H7 (cell line): ENCODE measurements around the gene ARHGAP33. TPM values are rescaled to one million over a fixed set of nuclear protein-coding genes. Genes with fewer than 3 reads are reported as not detected.
"Not testable (repeated sequence)": the region's sequence is repeated elsewhere in the genome, so short reads cannot be mapped to it uniquely, and the experiment has no call there.

Source experiments
- DNase-seq: peaks from one replicate; pipeline ENCODE4 v3.0.0; 2012
- H3K27me3 ChIP-seq: 2 replicates; pipeline ENCODE4 v1.6.0; 2011; ENCODE audit warnings: mild to moderate bottlenecking, low read length; ENCODE audit not compliant: control insufficient read depth, insufficient read depth
- H3K36me3 ChIP-seq: replicated peaks from 2 replicates; pipeline ENCODE4 v1.5.1; 2011; ENCODE audit warnings: low read length; ENCODE audit not compliant: control insufficient read depth, insufficient read depth
- H3K4me3 ChIP-seq: 2 replicates; pipeline ENCODE4 v1.5.1; 2011; ENCODE audit warnings: low read depth, mild to moderate bottlenecking, control low read depth, low read length, moderate library complexity; ENCODE audit not compliant: insufficient read depth
- total RNA-seq: library from RNA; depleted of rRNA; stranded (reverse); fragments of >200 nt; shearing (Covaris generic); gene quantifications from 2 replicates; pipeline ENCODE4 v1.2.3, GENCODE V29; 2014; rRNA removed

Gene ARHGAP33
- total RNA-seq, 1 experiment from 2014 or later: 3.7 TPM

DNA sequence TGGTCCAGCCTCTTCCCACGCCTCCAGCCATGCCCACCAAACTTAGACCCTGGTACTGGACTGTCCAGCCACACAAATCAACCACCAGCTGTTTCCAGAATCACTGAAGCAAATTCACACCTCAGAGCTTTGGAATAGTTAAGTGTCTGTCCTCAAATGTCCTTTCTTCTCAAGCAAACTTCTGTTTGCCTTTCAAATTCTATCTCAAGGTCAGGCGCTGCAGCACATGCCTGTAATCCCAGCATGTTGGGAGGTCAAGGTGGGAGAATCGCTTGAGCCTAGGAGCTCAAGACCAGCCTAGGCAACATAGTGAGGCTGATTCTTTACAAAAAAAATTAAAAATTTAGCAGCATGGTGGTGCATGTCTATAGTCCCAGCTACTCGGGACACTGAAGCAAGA lies 56.7 kb downstream of the ARHGAP33 start:
- Histone ChIP-seq H3K27me3 (peaks cover 10% of the 10 kb centered on the region; the same call in 1 of the 2 replicates), H3K36me3 (no peaks in the 10 kb centered on the region), H3K4me3 (no peak overlapping the region)
- DNase-seq: no peak

DNA sequence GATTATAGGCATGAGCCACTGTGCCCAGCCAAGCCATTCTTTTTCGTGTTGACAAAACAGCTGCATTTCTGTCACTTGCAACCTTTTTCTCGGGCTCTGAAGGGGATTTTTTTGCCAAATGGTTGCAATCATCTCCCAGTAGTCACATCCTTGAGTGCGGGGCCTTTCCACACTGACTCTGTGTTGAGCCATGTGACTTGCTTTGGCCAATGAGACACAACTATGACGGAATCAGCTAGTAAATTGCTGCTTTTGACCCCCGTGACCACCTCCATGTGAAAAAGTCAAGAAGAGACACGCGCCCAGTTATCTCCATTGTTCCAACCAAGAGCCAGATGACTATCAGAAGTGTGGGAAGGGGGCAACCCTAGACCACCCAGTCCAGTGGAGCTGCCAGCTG lies 58.6 kb downstream of the ARHGAP33 start:
- H3K4me3 ChIP-seq: no peak overlapping the region
- H3K36me3 ChIP-seq: no peaks in the 10 kb centered on the region
- DNase-seq: peak; percentile 47
- H3K27me3 ChIP-seq: peaks cover 11% of the 10 kb centered on the region; the same call in 1 of the 2 replicates

DNA sequence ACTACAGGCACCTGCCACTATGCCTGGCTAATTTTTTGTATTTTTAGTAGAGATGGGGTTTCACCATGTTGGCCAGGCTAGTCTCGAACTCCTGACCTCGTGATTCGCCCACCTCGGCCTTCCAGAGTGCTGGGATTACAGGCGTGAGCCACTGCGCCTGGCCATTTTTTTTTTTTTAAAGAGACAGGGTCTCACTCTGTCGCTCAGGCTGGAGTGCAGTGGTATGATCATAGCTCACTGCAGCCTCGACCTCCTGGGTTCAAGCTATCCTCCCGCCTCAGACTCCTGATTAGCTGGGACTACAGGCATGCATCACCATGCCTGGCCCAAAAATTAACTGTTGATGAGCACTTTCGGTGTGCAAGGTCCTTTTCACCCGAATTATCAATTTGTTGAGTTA lies 60.7 kb downstream of the ARHGAP33 start:
- H3K4me3 ChIP-seq, DNase-seq, H3K27me3 ChIP-seq, H3K36me3 ChIP-seq: not testable (repeated sequence)

Other genes starting within 250 kb of the ARHGAP33 start
- not detected in 2 replicates for gene SBSN, start 247.3 kb upstream of the ARHGAP33 start, total RNA-seq
- gene GAPDHS, start 242.1 kb upstream of the ARHGAP33 start, total RNA-seq: 0.07 TPM in 1 of 2 replicates, not detected in the other
- 208 and 225 TPM in 2 replicates for gene TMEM147, start 229.9 kb upstream of the ARHGAP33 start, total RNA-seq
- gene ATP4A, start 211.9 kb upstream of the ARHGAP33 start, total RNA-seq: 0.21 TPM in 1 of 2 replicates, not detected in the other
- gene PMIS2, start 189.4 kb upstream of the ARHGAP33 start, total RNA-seq: not detected in 2 replicates
- gene HAUS5, start 162.8 kb upstream of the ARHGAP33 start, total RNA-seq: 25.6 and 27.4 TPM in 2 replicates
- gene RBM42, start 146.5 kb upstream of the ARHGAP33 start, total RNA-seq: 75.0 and 81.4 TPM in 2 replicates
- gene ETV2, start 133.8 kb upstream of the ARHGAP33 start, total RNA-seq: 0.35 and 0.81 TPM in 2 replicates
- gene COX6B1, start 127.2 kb upstream of the ARHGAP33 start, total RNA-seq: 500 and 605 TPM in 2 replicates
- 0.14 and 0.74 TPM in 2 replicates for gene UPK1A, start 109.0 kb upstream of the ARHGAP33 start, total RNA-seq
- gene ZBTB32, start 71.0 kb upstream of the ARHGAP33 start, total RNA-seq: not detected in 2 replicates
- gene KMT2B, start 57.6 kb upstream of the ARHGAP33 start, total RNA-seq: 12.9 and 16.3 TPM in 2 replicates
- 11.5 and 15.2 TPM in 2 replicates for gene IGFLR1, start 33.1 kb upstream of the ARHGAP33 start, total RNA-seq
- 11.6 and 13.4 TPM in 2 replicates for gene U2AF1L4, start 30.1 kb upstream of the ARHGAP33 start, total RNA-seq
- gene PSENEN, start 29.9 kb upstream of the ARHGAP33 start, total RNA-seq: 53.2 and 58.6 TPM in 2 replicates
- 5.0 and 17.2 TPM in 2 replicates for gene LIN37, start 27.0 kb upstream of the ARHGAP33 start, total RNA-seq
- 0.48 and 1.4 TPM in 2 replicates for gene HSPB6, start 18.5 kb upstream of the ARHGAP33 start, total RNA-seq
- gene PROSER3, start 17.4 kb upstream of the ARHGAP33 start, total RNA-seq: 6.8 and 14.0 TPM in 2 replicates
- gene PRODH2, start 37.3 kb downstream of the ARHGAP33 start, total RNA-seq: not detected in 2 replicates
- not detected in 2 replicates for gene NPHS1, start 76.9 kb downstream of the ARHGAP33 start, total RNA-seq
- 0.55 and 0.92 TPM in 2 replicates for gene KIRREL2, start 81.3 kb downstream of the ARHGAP33 start, total RNA-seq
- gene APLP1, start 93.0 kb downstream of the ARHGAP33 start, total RNA-seq: 18.3 and 19.3 TPM in 2 replicates
- gene NFKBID, start 125.0 kb downstream of the ARHGAP33 start, total RNA-seq: 6.8 and 7.5 TPM in 2 replicates
- gene HCST, start 127.0 kb downstream of the ARHGAP33 start, total RNA-seq: 2.4 and 2.8 TPM in 2 replicates
- gene TYROBP, start 132.7 kb downstream of the ARHGAP33 start, total RNA-seq: not detected in 2 replicates
- gene LRFN3, start 160.8 kb downstream of the ARHGAP33 start, total RNA-seq: 9.9 and 13.4 TPM in 2 replicates
- gene SDHAF1, start 219.6 kb downstream of the ARHGAP33 start, total RNA-seq: 32.9 and 41.9 TPM in 2 replicates
- gene SYNE4, start 233.2 kb downstream of the ARHGAP33 start, total RNA-seq: 14.4 and 27.0 TPM in 2 replicates
- 21.9 and 25.5 TPM in 2 replicates for gene ALKBH6, start 238.6 kb downstream of the ARHGAP33 start, total RNA-seq